Measurements from ENCODE around the gene PRM1. TPM values are rescaled to one million over a fixed set of nuclear protein-coding genes. Genes with fewer than 3 reads are reported as not detected.

The PRM1 gene
- total RNA-seq, 1 experiment from 2014 or later: not detected

DNA sequence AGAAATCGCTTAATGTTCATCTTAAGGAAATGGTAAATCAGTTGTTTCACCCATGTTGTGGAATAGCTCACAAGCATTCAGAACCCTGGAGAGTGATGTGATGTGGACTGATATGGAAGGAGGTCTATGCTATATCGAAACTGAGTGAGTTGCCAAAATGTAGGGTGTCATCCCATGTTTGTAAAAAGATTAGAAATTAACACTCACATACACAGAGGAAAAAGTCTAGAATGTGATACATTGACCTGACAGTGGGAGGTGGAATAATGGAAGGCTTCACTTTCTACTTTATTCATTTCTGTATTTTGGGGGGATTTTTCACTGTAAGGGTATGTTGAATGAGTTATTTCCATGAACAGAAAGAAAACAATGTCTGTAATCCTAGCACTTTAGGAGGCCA, 4.7 kb upstream of the PRM1 start:
- POLR2A ChIA-PET (ENCODE audit: low non-redundant PET): no interaction called here
- DNase-seq (ENCODE audit: low spot score): no peak
- Histone ChIP-seq H3K27ac (ENCODE audit: low read depth, low read length, poor library complexity, severe bottlenecking) (no peak overlapping the region), H3K36me3 (ENCODE audit: insufficient read depth, low read length, poor library complexity, severe bottlenecking) (no peaks in the 10 kb centered on the region), H3K27me3 (replicated peaks; ENCODE audit: insufficient read depth, low read depth, low read length, poor library complexity) (no peaks in the 10 kb centered on the region), H3K4me3 (ENCODE audit: low read depth, low read length, poor library complexity, severe bottlenecking) (no peak overlapping the region), H3K9me3 (ENCODE audit: low read depth, low read length, poor library complexity, severe bottlenecking) (no peaks in the 10 kb centered on the region), H3K4me1 (ENCODE audit: insufficient read depth, low read length, poor library complexity, severe bottlenecking) (no peaks in the 10 kb centered on the region)
- TF ChIP-seq EZH2 (IDR thresholded peaks at IDR 0.05; ENCODE audit: borderline replicate concordance, low read depth, low read length, poor library complexity, severe bottlenecking) (no peak), CTCF (conservative IDR thresholded peaks at IDR 0.05; ENCODE audit: low read depth, low read length) (no peak)
- intact Hi-C loops (cut with micrococcal nuclease; ENCODE audit: unreplicated experiment): no loop called here
- no TSS peak for BruUV-seq (replicated peaks)
- CTCF ChIA-PET: no interaction called here

DNA sequence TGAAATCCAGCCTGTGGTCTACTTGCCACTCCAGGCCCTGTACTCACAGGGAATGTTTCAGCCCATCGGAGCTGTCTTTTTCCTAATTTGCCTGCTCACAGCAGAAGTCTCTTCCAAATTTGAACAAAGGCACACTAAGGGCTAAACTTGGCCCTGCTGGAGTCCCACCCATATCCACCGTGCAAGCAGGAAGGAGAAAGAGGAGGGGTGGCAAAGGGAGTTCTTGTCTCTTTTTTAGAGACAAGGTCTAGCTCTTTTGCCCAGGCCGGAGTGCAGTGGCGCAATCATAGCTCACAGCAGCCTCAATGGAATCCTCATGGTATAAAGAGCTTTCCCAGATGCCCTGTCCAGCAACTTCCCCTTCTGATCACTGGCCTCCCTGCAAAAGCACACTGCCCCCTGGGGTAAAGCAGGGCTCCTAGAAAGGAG, 2.7 kb upstream of the PRM1 start:
- H3K27me3 ChIP-seq (replicated peaks; ENCODE audit: insufficient read depth, low read depth, low read length, poor library complexity): no peaks in the 10 kb centered on the region
- H3K9me3 ChIP-seq (ENCODE audit: low read depth, low read length, poor library complexity, severe bottlenecking): no peaks in the 10 kb centered on the region
- TF ChIP-seq EZH2 (IDR thresholded peaks at IDR 0.05; ENCODE audit: borderline replicate concordance, low read depth, low read length, poor library complexity, severe bottlenecking) (no peak), CTCF (conservative IDR thresholded peaks at IDR 0.05; ENCODE audit: low read depth, low read length) (no peak)
- CTCF ChIA-PET: no interaction called here
- intact Hi-C loops (cut with micrococcal nuclease; ENCODE audit: unreplicated experiment): no loop called here
- H3K4me1 ChIP-seq (ENCODE audit: insufficient read depth, low read length, poor library complexity, severe bottlenecking): no peaks in the 10 kb centered on the region
- H3K36me3 ChIP-seq (ENCODE audit: insufficient read depth, low read length, poor library complexity, severe bottlenecking): no peaks in the 10 kb centered on the region
- no TSS peak for BruUV-seq (replicated peaks)
- POLR2A ChIA-PET (ENCODE audit: low non-redundant PET): no interaction called here
- no peak for DNase-seq (ENCODE audit: low spot score)
- H3K27ac ChIP-seq (ENCODE audit: low read depth, low read length, poor library complexity, severe bottlenecking): no peak overlapping the region
- no peak overlapping the region for H3K4me3 ChIP-seq (ENCODE audit: low read depth, low read length, poor library complexity, severe bottlenecking)

DNA sequence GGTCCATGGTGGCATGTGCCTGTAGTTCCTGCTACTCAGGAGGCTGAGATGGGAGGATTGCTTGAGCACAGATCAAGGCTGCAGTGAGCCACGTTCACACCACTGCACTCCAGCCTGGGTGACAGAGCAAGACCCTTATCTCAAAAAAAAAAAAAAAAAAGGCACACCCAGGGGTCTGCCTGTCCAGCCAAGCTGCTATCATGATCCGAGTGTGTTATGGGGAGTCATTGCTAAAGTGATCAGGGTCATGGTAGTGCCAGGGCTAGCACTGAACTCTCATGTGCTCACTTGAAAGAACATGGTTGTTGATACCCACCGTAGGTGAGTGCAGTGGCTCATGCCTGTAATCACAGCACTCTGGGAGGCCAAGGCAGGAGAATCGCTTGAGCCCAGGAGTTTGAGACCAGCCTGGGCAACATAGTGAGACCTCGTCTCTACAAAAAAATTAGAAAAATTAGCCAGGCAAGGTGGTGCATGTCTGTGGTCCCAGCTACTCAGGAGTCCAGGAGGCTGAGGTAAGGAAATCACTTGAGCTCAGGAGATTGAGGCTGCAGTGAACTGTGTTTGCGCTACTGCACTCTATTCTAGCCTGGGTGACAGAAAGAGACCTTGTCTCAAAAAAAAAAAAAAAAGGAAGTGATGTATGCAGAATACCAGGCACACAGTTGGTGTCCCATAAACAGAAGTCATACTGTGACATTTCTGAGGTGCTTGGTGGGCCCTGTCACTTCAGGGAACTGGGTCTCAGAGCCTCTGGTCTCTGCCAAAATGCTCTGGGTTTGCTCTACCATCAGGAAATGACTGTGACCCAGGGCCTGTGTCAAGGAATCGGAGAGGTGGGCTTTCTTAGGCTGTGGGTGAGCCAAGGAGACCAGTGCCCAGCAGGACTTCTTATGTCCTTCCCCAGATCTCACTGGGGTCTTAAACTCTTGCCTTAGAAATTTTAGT, 2.2 kb downstream of the PRM1 start:
- POLR2A ChIA-PET (ENCODE audit: low non-redundant PET): no interaction called here
- Histone ChIP-seq H3K36me3 (ENCODE audit: insufficient read depth, low read length, poor library complexity, severe bottlenecking) (no peaks in the 10 kb centered on the region), H3K9me3 (ENCODE audit: low read depth, low read length, poor library complexity, severe bottlenecking) (no peaks in the 10 kb centered on the region), H3K27ac (ENCODE audit: low read depth, low read length, poor library complexity, severe bottlenecking) (no peak overlapping the region), H3K27me3 (replicated peaks; ENCODE audit: insufficient read depth, low read depth, low read length, poor library complexity) (no peaks in the 10 kb centered on the region), H3K4me1 (ENCODE audit: insufficient read depth, low read length, poor library complexity, severe bottlenecking) (no peaks in the 10 kb centered on the region), H3K4me3 (ENCODE audit: low read depth, low read length, poor library complexity, severe bottlenecking) (no peak overlapping the region)
- intact Hi-C loops (cut with micrococcal nuclease; ENCODE audit: unreplicated experiment): no loop called here
- no peak for DNase-seq (ENCODE audit: low spot score)
- CTCF ChIA-PET: no interaction called here
- BruUV-seq (replicated peaks): no TSS peak
- TF ChIP-seq CTCF (conservative IDR thresholded peaks at IDR 0.05; ENCODE audit: low read depth, low read length): no peak
